ENCODE data around the gene IKZF2. TPM values are rescaled to one million over a fixed set of nuclear protein-coding genes. Genes with fewer than 3 reads are reported as not detected.

The IKZF2 gene
- total RNA-seq, 1 experiment from 2014 or later = 1.3 TPM

- H3K79me2 ChIP-seq (ENCODE audit: low read length) = no peaks in the 10 kb centered on the region
- no peaks in the 10 kb centered on the region for H3K4me1 ChIP-seq (ENCODE audit: low read length)
- no peak overlapping the region for H3K4me3 ChIP-seq (ENCODE audit: low read length)
- H3K9me2 ChIP-seq (replicated peaks; ENCODE audit: insufficient read depth, low read length) = no peaks in the 10 kb centered on the region
- no peak overlapping the region for H3K9ac ChIP-seq (ENCODE audit: low read length)
- H3K27ac ChIP-seq (ENCODE audit: low read length) = no peak overlapping the region
- no peak overlapping the region for H2AFZ ChIP-seq (ENCODE audit: low read length)
- H3K36me3 ChIP-seq (ENCODE audit: insufficient read depth, low read length) = no peaks in the 10 kb centered on the region
- no peaks in the 10 kb centered on the region for H3K27me3 ChIP-seq (ENCODE audit: low read length)
- no peak overlapping the region for H3K4me2 ChIP-seq (ENCODE audit: low read depth, low read length, poor library complexity, severe bottlenecking)
- no peaks in the 10 kb centered on the region for H4K20me1 ChIP-seq (ENCODE audit: insufficient read depth, low read depth, low read length)
- no peak for DNase-seq
- H3K9me3 ChIP-seq (ENCODE audit: low read length) = no peaks in the 10 kb centered on the region
These were observed 29.7 kb downstream of the IKZF2 start for GRCh38 chr2:213121690-213122089.

- no peak overlapping the region for H3K4me3 ChIP-seq (ENCODE audit: low read length)
- H3K9me3 ChIP-seq (ENCODE audit: low read length) = no peaks in the 10 kb centered on the region
- no peak overlapping the region for H2AFZ ChIP-seq (ENCODE audit: low read length)
- no peaks in the 10 kb centered on the region for H3K27me3 ChIP-seq (ENCODE audit: low read length)
- no peak overlapping the region for H3K4me2 ChIP-seq (ENCODE audit: low read depth, low read length, poor library complexity, severe bottlenecking)
- no peaks in the 10 kb centered on the region for H3K36me3 ChIP-seq (ENCODE audit: insufficient read depth, low read length)
- H3K9ac ChIP-seq (ENCODE audit: low read length) = no peak overlapping the region
- no peaks in the 10 kb centered on the region for H3K79me2 ChIP-seq (ENCODE audit: low read length)
- no peak overlapping the region for H3K27ac ChIP-seq (ENCODE audit: low read length)
- H3K9me2 ChIP-seq (replicated peaks; ENCODE audit: insufficient read depth, low read length) = no peaks in the 10 kb centered on the region
- no peaks in the 10 kb centered on the region for H4K20me1 ChIP-seq (ENCODE audit: insufficient read depth, low read depth, low read length)
- H3K4me1 ChIP-seq (ENCODE audit: low read length) = no peaks in the 10 kb centered on the region
- DNase-seq = no peak
These were observed 32.2 kb downstream of the IKZF2 start for GRCh38 chr2:213119061-213119809.

GRCh38 chr2:213108308-213108707 is 43.1 kb downstream of the IKZF2 start:
- Histone ChIP-seq H4K20me1 (ENCODE audit: insufficient read depth, low read depth, low read length) (no peaks in the 10 kb centered on the region), H3K4me3 (ENCODE audit: low read length) (no peak overlapping the region), H3K27ac (ENCODE audit: low read length) (no peak overlapping the region), H3K4me1 (ENCODE audit: low read length) (no peaks in the 10 kb centered on the region), H2AFZ (ENCODE audit: low read length) (no peak overlapping the region), H3K36me3 (ENCODE audit: insufficient read depth, low read length) (no peaks in the 10 kb centered on the region), H3K27me3 (ENCODE audit: low read length) (no peaks in the 10 kb centered on the region), H3K9me2 (replicated peaks; ENCODE audit: insufficient read depth, low read length) (no peaks in the 10 kb centered on the region), H3K79me2 (ENCODE audit: low read length) (no peaks in the 10 kb centered on the region), H3K4me2 (ENCODE audit: low read depth, low read length, poor library complexity, severe bottlenecking) (no peak overlapping the region), H3K9ac (ENCODE audit: low read length) (no peak overlapping the region), H3K9me3 (ENCODE audit: low read length) (no peaks in the 10 kb centered on the region; the same call in 1 of the 2 replicates)
- no peak for DNase-seq

GRCh38 chr2:213107728-213108127 is 43.7 kb downstream of the IKZF2 start:
- H3K4me1 ChIP-seq (ENCODE audit: low read length) = no peaks in the 10 kb centered on the region
- H3K4me3 ChIP-seq (ENCODE audit: low read length) = no peak overlapping the region
- H3K79me2 ChIP-seq (ENCODE audit: low read length) = no peaks in the 10 kb centered on the region
- H3K36me3 ChIP-seq (ENCODE audit: insufficient read depth, low read length) = no peaks in the 10 kb centered on the region
- no peak overlapping the region for H3K4me2 ChIP-seq (ENCODE audit: low read depth, low read length, poor library complexity, severe bottlenecking)
- no peaks in the 10 kb centered on the region for H3K9me2 ChIP-seq (replicated peaks; ENCODE audit: insufficient read depth, low read length)
- H3K9me3 ChIP-seq (ENCODE audit: low read length) = no peaks in the 10 kb centered on the region; the same call in 1 of the 2 replicates
- H3K27me3 ChIP-seq (ENCODE audit: low read length) = no peaks in the 10 kb centered on the region
- H4K20me1 ChIP-seq (ENCODE audit: insufficient read depth, low read depth, low read length) = no peaks in the 10 kb centered on the region
- no peak overlapping the region for H3K27ac ChIP-seq (ENCODE audit: low read length)
- no peak overlapping the region for H3K9ac ChIP-seq (ENCODE audit: low read length)
- no peak for DNase-seq
- no peak overlapping the region for H2AFZ ChIP-seq (ENCODE audit: low read length)

- H3K4me1 ChIP-seq (ENCODE audit: low read length) = no peaks in the 10 kb centered on the region
- H3K79me2 ChIP-seq (ENCODE audit: low read length) = no peaks in the 10 kb centered on the region
- no peak overlapping the region for H3K4me2 ChIP-seq (ENCODE audit: low read depth, low read length, poor library complexity, severe bottlenecking)
- no peak for DNase-seq
- no peaks in the 10 kb centered on the region for H3K9me2 ChIP-seq (replicated peaks; ENCODE audit: insufficient read depth, low read length)
- H4K20me1 ChIP-seq (ENCODE audit: insufficient read depth, low read depth, low read length) = no peaks in the 10 kb centered on the region
- H3K27ac ChIP-seq (ENCODE audit: low read length) = no peak overlapping the region
- H3K27me3 ChIP-seq (ENCODE audit: low read length) = no peaks in the 10 kb centered on the region
- H3K4me3 ChIP-seq (ENCODE audit: low read length) = no peak overlapping the region
- H3K9ac ChIP-seq (ENCODE audit: low read length) = no peak overlapping the region
- H2AFZ ChIP-seq (ENCODE audit: low read length) = no peak overlapping the region
- H3K9me3 ChIP-seq (ENCODE audit: low read length) = no peaks in the 10 kb centered on the region; the same call in 1 of the 2 replicates
- no peaks in the 10 kb centered on the region for H3K36me3 ChIP-seq (ENCODE audit: insufficient read depth, low read length)
These were observed 46.2 kb downstream of the IKZF2 start for GRCh38 chr2:213105212-213105611.

- Histone ChIP-seq H3K9me3 (ENCODE audit: low read length) (no peaks in the 10 kb centered on the region; the same call in 1 of the 2 replicates), H3K27ac (ENCODE audit: low read length) (no peak overlapping the region), H3K36me3 (ENCODE audit: insufficient read depth, low read length) (no peaks in the 10 kb centered on the region), H3K27me3 (ENCODE audit: low read length) (no peaks in the 10 kb centered on the region), H4K20me1 (ENCODE audit: insufficient read depth, low read depth, low read length) (no peaks in the 10 kb centered on the region), H3K9me2 (replicated peaks; ENCODE audit: insufficient read depth, low read length) (no peaks in the 10 kb centered on the region), H2AFZ (ENCODE audit: low read length) (no peak overlapping the region), H3K4me2 (ENCODE audit: low read depth, low read length, poor library complexity, severe bottlenecking) (no peak overlapping the region), H3K9ac (ENCODE audit: low read length) (no peak overlapping the region), H3K79me2 (ENCODE audit: low read length) (no peaks in the 10 kb centered on the region), H3K4me1 (ENCODE audit: low read length) (no peaks in the 10 kb centered on the region), H3K4me3 (ENCODE audit: low read length) (no peak overlapping the region)
- DNase-seq = no peak
These were observed 46.6 kb downstream of the IKZF2 start for GRCh38 chr2:213104903-213105202.

GRCh38 chr2:213104092-213104902 is 47.1 kb downstream of the IKZF2 start:
- no peaks in the 10 kb centered on the region for H4K20me1 ChIP-seq (ENCODE audit: insufficient read depth, low read depth, low read length)
- H3K27ac ChIP-seq (ENCODE audit: low read length) = no peak overlapping the region
- H3K36me3 ChIP-seq (ENCODE audit: insufficient read depth, low read length) = no peaks in the 10 kb centered on the region
- H3K4me3 ChIP-seq (ENCODE audit: low read length) = no peak overlapping the region
- DNase-seq = no peak
- no peak overlapping the region for H3K9ac ChIP-seq (ENCODE audit: low read length)
- H3K4me2 ChIP-seq (ENCODE audit: low read depth, low read length, poor library complexity, severe bottlenecking) = no peak overlapping the region
- no peaks in the 10 kb centered on the region for H3K4me1 ChIP-seq (ENCODE audit: low read length)
- no peaks in the 10 kb centered on the region; the same call in 1 of the 2 replicates for H3K9me3 ChIP-seq (ENCODE audit: low read length)
- H3K27me3 ChIP-seq (ENCODE audit: low read length) = no peaks in the 10 kb centered on the region
- no peaks in the 10 kb centered on the region for H3K9me2 ChIP-seq (replicated peaks; ENCODE audit: insufficient read depth, low read length)
- H2AFZ ChIP-seq (ENCODE audit: low read length) = no peak overlapping the region
- no peaks in the 10 kb centered on the region for H3K79me2 ChIP-seq (ENCODE audit: low read length)

- no peak overlapping the region for H3K27ac ChIP-seq (ENCODE audit: low read length)
- H3K79me2 ChIP-seq (ENCODE audit: low read length) = no peaks in the 10 kb centered on the region
- H3K4me2 ChIP-seq (ENCODE audit: low read depth, low read length, poor library complexity, severe bottlenecking) = no peak overlapping the region
- no peaks in the 10 kb centered on the region for H4K20me1 ChIP-seq (ENCODE audit: insufficient read depth, low read depth, low read length)
- H3K4me1 ChIP-seq (ENCODE audit: low read length) = no peaks in the 10 kb centered on the region
- H3K9ac ChIP-seq (ENCODE audit: low read length) = no peak overlapping the region
- DNase-seq = no peak
- no peaks in the 10 kb centered on the region for H3K36me3 ChIP-seq (ENCODE audit: insufficient read depth, low read length)
- no peaks in the 10 kb centered on the region for H3K9me3 ChIP-seq (ENCODE audit: low read length)
- no peak overlapping the region for H2AFZ ChIP-seq (ENCODE audit: low read length)
- no peak overlapping the region for H3K4me3 ChIP-seq (ENCODE audit: low read length)
- H3K9me2 ChIP-seq (replicated peaks; ENCODE audit: insufficient read depth, low read length) = no peaks in the 10 kb centered on the region
- H3K27me3 ChIP-seq (ENCODE audit: low read length) = no peaks in the 10 kb centered on the region
These were observed 49.5 kb downstream of the IKZF2 start for GRCh38 chr2:213101692-213102460.

All from Karpas-422 (cell line).